Fibroblast of lung (primary cell): ENCODE measurements around the gene RIOK1. TPM values are rescaled to one million over a fixed set of nuclear protein-coding genes. Genes with fewer than 3 reads are reported as not detected.
A peak's percentile ranks its signal among the peaks of the same experiment; 100 is the strongest.

Source experiments
- DNase-seq, 2 donors: peaks; one replicate each; pipeline versions ENCODE4 v3.0.0 to v3.0.0-alpha.2; 2010; ENCODE audit warnings: low read depth in 2 of 2
- H2AFZ ChIP-seq: 2 replicates; pipeline ENCODE4 v1.5.1; 2012; ENCODE audit warnings: low read length, control low read depth, inconsistent platforms
- H3K27ac ChIP-seq: 2 replicates; pipeline ENCODE4 v1.5.1; 2011; ENCODE audit warnings: low read length, control low read depth; ENCODE audit not compliant: insufficient read depth
- H3K27me3 ChIP-seq: 2 replicates; pipeline ENCODE4 v1.5.1; 2011; ENCODE audit warnings: mild to moderate bottlenecking, low read length; ENCODE audit not compliant: control insufficient read depth, insufficient read depth
- H3K36me3 ChIP-seq: 2 replicates; pipeline ENCODE4 v1.5.1; 2011; ENCODE audit warnings: low read length; ENCODE audit not compliant: control insufficient read depth, insufficient read depth
- H3K4me1 ChIP-seq: 2 replicates; pipeline ENCODE4 v1.5.1; 2011; ENCODE audit warnings: low read length; ENCODE audit not compliant: control insufficient read depth, insufficient read depth; ENCODE audit errors: extremely low read depth
- H3K4me2 ChIP-seq: 2 replicates; pipeline ENCODE4 v1.5.1; 2011; ENCODE audit warnings: low read length, control low read depth; ENCODE audit not compliant: insufficient read depth; ENCODE audit errors: extremely low read depth
- H3K4me3 ChIP-seq, 4 experiments: fragments of 200-600 bp in 1 of 4; sonication (generic) in 1 of 4; replicated peaks in 1 of 4; 2 replicates each; pipeline ENCODE4 v1.5.1; 2011 to 2016; ENCODE audit warnings: low read length in 4 of 4, low read depth in 3 of 4, mild to moderate bottlenecking in 3 of 4, control low read depth in 2 of 4, inconsistent platforms in 1 of 4, mixed read lengths in 1 of 4; ENCODE audit not compliant: insufficient read depth in 1 of 4; ENCODE audit errors: control extremely low read depth in 1 of 4
- H3K79me2 ChIP-seq: 2 replicates; pipeline ENCODE4 v1.5.1; 2012; ENCODE audit warnings: mild to moderate bottlenecking, low read length, inconsistent platforms; ENCODE audit not compliant: control insufficient read depth, insufficient read depth
- H3K9ac ChIP-seq: 2 replicates; pipeline ENCODE4 v1.5.1; 2011; ENCODE audit warnings: mild to moderate bottlenecking, low read length, control low read depth; ENCODE audit not compliant: insufficient read depth
- H3K9me3 ChIP-seq: 2 replicates; pipeline ENCODE4 v1.5.1; 2012; ENCODE audit warnings: low read depth, low read length; ENCODE audit not compliant: control insufficient read depth, insufficient read depth
- H4K20me1 ChIP-seq: 2 replicates; pipeline ENCODE4 v1.5.1; 2011; ENCODE audit warnings: low read length; ENCODE audit not compliant: control insufficient read depth, insufficient read depth; ENCODE audit errors: extremely low read depth
- CTCF ChIP-seq, 2 donors: IDR thresholded peaks in 1 of 2; conservative IDR thresholded peaks in 1 of 2; 1 replicate in 1 of 2; 2 replicates in 1 of 2; pipeline ENCODE4 v1.5.1; 2011 to 2012; ENCODE audit warnings: low read length in 2 of 2, control low read depth in 1 of 2, inconsistent platforms in 1 of 2, low read depth in 1 of 2, mild to moderate bottlenecking in 1 of 2
- EZH2 ChIP-seq: IDR thresholded peaks from 2 replicates; pipeline ENCODE4 v1.5.1; 2012; ENCODE audit warnings: low read length, control low read depth, mild to moderate bottlenecking; ENCODE audit errors: missing control alignments
- polyA plus RNA-seq, 2 donors: library from polyadenylated mRNA; depleted of rRNA in 1 of 2; stranded (reverse) in 1 of 2; unstranded in 1 of 2; fragments of >200 nt; gene quantifications; 2 replicates each; pipeline ENCODE4 v1.2.1, GENCODE V29; 2011 to 2012; ENCODE audit warnings: missing spikeins in 1 of 2
- total RNA-seq: library from RNA; depleted of rRNA; stranded (reverse); fragments of >200 nt; gene quantifications from 2 replicates; pipeline ENCODE4 v1.2.1, GENCODE V29; 2014

The RIOK1 gene
- total and polyA plus RNA-seq, 2 donors (not counting 1 experiment from before 2014, with no cell fraction given) = 11.9 to 28.7 TPM

GRCh38 chr6:7463785-7464184, 74.2 kb downstream of the RIOK1 start:
- Histone ChIP-seq H3K27ac (no peak overlapping the region), H3K79me2 (no peaks in the 10 kb centered on the region), H3K9ac (no peak overlapping the region), H2AFZ (no peak overlapping the region), H3K27me3 (no peaks in the 10 kb centered on the region), H4K20me1 (no peaks in the 10 kb centered on the region), H3K4me3 (no peak overlapping the region), H3K4me1 (peaks cover 2% of the 10 kb centered on the region), H3K36me3 (no peaks in the 10 kb centered on the region), H3K9me3 (no peaks in the 10 kb centered on the region), H3K4me2 (no peak overlapping the region)
- TF ChIP-seq EZH2 (no peak), CTCF (conservative IDR thresholded peaks at IDR 0.05 in 1 of 2, IDR thresholded peaks at IDR 0.05 in 1 of 2; ENCODE audit: low read depth in 1 of 2, low read length in 2 of 2) (no peak)
- DNase-seq = no peak

DNA sequence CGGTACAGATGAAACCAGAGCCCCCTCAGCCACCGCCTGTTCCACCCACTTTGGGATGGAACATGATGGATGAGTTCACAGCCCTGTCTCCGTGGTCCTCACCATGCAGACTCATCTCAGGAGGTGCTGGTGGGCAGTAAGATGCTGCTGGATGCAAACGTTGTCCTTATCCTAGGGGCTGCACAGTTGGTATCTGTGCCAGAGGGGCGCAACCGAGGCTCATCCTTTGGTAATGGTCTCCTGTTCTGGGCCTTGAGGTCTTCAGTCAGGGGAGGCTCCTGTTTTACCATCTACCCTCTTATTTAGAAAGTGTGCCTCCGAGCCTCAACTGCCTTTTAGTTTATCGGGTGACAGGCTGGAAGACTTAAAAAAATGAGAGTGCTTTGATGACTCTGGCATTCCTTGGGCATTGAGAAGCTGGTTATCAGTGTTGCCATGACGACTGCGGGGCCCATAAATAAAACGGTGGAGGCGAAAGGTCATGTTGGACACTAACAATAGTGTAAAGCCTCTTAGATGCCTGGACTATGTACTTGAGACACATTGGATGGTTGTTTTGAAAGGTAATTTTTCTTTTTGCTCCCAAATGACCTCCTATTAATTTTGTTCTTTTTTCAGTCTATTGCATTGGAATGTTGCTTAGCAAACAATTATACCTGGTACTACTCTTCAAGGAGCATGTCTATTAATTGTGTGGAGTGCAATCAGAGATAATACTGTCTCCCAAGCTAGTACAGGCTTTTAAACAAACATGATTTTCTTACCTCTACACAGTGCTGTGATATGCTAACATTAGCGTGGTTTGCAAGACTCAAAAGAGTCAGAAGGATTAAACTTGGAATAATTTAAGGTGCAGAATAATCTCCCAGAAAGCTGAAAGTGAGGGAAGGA, 77.6 kb downstream of the RIOK1 start:
- H3K79me2 ChIP-seq = no peaks in the 10 kb centered on the region
- no peaks in the 10 kb centered on the region for H3K36me3 ChIP-seq
- DNase-seq = peak in 1 of 2 donors; percentile 34
- peaks cover 2% of the 10 kb centered on the region for H3K4me1 ChIP-seq
- no peaks in the 10 kb centered on the region for H3K27me3 ChIP-seq
- H3K9ac ChIP-seq = no peak overlapping the region
- TF ChIP-seq CTCF (conservative IDR thresholded peaks at IDR 0.05 in 1 of 2, IDR thresholded peaks at IDR 0.05 in 1 of 2; ENCODE audit: low read depth in 1 of 2, low read length in 2 of 2) (no peak), EZH2 (no peak)
- H3K4me2 ChIP-seq = no peak overlapping the region
- H3K27ac ChIP-seq = no peak overlapping the region
- no peak overlapping the region for H3K4me3 ChIP-seq
- H3K9me3 ChIP-seq = no peaks in the 10 kb centered on the region
- no peaks in the 10 kb centered on the region for H4K20me1 ChIP-seq
- no peak overlapping the region for H2AFZ ChIP-seq

Other genes with a start within 250 kb of the RIOK1 start
- 55.7 and 65.6 TPM in 2 replicates for gene SSR1, start 76.6 kb upstream of the RIOK1 start, total RNA-seq
- 237 and 266 TPM in 2 replicates for gene SSR1, start 76.6 kb upstream of the RIOK1 start, polyA plus RNA-seq
- gene CAGE1, start 66 bp upstream of the RIOK1 start, total RNA-seq = under 0.01 and 0.17 TPM in 2 replicates
- not detected in 2 replicates for gene CAGE1, start 66 bp upstream of the RIOK1 start, polyA plus RNA-seq
- under 0.01 TPM in 1 of 2 replicates, not detected in the other for gene DSP, start 151.9 kb downstream of the RIOK1 start, total RNA-seq
- 0.02 and 3.8 TPM in 2 replicates for gene DSP, start 151.9 kb downstream of the RIOK1 start, polyA plus RNA-seq
- gene SNRNP48, start 200.4 kb downstream of the RIOK1 start, total RNA-seq = 8.3 and 10.0 TPM in 2 replicates
- gene SNRNP48, start 200.4 kb downstream of the RIOK1 start, polyA plus RNA-seq = 7.2 and 9.1 TPM in 2 replicates